ENCODE results near the gene USF1.

USF1 gene

DNA sequence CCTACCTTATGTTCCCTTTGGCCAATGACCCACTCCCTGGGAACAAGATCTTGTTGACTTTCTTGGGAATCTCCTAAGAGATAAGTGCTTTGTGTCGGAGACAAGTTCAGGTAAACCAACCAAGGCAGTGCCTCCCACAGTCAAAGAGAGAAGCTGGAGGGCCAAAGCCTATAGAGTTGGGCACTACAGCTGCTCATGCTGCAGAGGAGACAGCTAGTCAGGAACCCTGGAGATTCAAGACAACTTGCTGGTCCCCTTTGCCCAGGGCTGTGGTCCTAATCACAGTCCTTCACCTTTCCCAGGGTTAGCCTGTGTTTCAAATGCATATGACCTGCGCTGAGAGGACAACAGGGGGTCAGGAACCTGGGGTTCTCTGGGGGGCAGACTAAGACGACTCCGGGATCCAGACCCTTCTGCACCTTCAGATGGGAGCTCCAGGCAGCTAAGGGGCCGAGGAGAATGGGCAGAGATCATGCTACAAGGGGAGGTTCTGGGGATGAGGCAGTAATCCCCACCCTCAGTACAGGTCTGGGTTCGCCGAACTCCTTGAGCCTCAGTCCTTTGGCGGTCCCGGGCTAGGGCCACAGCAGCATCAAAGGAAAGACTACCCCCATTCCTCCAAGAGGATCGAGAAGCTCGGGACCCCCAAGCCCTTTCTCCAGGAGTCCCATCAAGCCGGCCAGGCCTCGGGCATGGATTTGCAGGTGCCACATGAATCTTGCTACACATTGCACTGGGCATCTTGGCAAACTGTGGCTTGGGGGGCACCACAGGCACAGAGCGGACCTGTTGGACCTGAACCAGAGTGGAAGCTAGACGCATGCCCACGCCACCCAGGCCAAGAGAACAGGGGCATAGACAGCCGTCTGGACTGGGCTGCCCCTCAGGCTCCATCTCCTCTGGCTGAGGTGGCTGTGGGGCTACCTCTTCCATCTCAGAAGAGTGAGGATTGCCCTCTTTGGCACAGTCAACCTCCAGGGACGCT is 2.0 kb upstream of the USF1 start:
- no peak for DNase-seq (ENCODE audit: low read depth)
- TF ChIP-seq, protein P1, sequence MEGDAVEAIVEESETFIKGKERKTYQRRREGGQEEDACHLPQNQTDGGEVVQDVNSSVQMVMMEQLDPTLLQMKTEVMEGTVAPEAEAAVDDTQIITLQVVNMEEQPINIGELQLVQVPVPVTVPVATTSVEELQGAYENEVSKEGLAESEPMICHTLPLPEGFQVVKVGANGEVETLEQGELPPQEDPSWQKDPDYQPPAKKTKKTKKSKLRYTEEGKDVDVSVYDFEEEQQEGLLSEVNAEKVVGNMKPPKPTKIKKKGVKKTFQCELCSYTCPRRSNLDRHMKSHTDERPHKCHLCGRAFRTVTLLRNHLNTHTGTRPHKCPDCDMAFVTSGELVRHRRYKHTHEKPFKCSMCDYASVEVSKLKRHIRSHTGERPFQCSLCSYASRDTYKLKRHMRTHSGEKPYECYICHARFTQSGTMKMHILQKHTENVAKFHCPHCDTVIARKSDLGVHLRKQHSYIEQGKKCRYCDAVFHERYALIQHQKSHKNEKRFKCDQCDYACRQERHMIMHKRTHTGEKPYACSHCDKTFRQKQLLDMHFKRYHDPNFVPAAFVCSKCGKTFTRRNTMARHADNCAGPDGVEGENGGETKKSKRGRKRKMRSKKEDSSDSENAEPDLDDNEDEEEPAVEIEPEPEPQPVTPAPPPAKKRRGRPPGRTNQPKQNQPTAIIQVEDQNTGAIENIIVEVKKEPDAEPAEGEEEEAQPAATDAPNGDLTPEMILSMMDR (IDR thresholded peaks at IDR 0.05; ENCODE audit: low read length, missing control alignments) = no peak
- no peak overlapping the region for H3K4me3 ChIP-seq (replicated peaks; ENCODE audit: low read depth, low read length)

DNA sequence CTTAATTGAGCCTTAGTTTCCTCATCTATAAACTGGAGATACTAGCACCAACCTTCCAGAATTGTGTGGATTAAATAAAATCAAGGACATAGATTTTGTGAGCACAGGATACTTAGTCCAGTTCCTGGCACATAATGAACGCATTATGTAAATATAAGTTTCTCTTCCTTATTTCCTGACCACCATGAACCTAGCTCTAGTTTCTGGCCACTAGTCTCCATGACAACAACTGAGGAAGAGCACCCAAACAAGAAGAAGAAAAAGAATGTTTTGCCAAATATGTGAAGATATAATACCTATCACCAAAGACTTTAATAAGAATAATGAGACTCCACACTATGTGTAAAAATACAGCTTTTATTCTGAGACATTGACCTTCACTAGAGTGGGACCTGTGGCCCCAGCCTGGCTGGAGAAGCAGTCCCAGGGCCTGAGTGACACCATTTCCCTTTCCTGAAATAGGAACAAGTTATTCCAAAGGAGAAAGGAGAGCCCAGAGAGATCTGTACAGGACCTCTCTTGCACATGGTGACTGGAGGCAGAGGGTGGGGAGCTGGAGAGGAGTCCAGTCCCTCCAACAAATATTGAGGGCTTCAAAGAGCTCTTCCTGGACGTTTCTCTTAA is 940 bp upstream of the USF1 start:
- H3K4me3 ChIP-seq (replicated peaks; ENCODE audit: low read depth, low read length) = peak overlapping the region; percentile 95
- TF ChIP-seq, protein P1 (IDR thresholded peaks at IDR 0.05; ENCODE audit: low read length, missing control alignments) = no peak
- DNase-seq (ENCODE audit: low read depth) = no peak

DNA sequence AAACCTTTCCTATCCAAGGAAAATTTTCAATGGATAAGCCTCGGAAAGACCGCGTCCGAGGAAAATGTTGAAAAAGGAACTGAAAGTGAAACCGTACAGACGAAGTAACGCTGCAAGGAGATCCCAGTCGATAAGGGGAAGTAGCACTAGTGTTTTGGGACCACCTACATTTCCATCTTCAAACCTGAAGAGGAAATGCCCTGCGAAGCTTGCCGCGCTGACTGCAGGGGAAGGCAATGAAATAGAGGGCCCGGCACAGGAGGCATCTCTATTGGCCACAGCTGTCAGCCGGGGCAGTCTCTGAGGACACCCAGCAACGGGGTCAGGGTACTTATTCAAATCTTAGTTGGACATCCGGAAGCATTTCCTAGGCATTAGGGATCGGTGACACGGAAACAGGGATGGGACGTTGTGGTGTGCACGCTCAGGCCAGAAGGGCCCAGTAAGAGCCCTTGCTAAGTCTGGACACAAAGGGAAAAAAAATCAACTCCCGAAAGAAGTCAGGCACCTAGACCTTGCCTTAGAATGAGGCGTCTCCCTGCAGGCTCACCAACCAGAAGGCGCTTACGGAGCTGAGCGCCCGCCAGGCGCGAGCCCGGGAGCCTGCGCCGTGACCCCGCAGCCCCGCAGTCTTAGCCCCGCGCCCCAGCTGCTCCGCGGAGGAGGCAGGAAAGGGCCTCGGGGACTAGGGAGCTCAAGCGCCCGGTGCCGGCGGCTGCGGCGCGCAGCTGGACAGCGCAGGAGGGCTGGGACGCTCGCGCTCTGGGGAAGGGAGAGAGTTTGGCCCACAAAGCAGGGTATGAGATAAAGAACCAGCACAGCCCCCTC is 655 bp downstream of the USF1 start:
- H3K4me3 ChIP-seq (replicated peaks; ENCODE audit: low read depth, low read length) = peak overlapping the region; percentile 95
- peak; percentile 66 for DNase-seq (ENCODE audit: low read depth)
- TF ChIP-seq, protein P1 (IDR thresholded peaks at IDR 0.05; ENCODE audit: low read length, missing control alignments) = no peak

DNA sequence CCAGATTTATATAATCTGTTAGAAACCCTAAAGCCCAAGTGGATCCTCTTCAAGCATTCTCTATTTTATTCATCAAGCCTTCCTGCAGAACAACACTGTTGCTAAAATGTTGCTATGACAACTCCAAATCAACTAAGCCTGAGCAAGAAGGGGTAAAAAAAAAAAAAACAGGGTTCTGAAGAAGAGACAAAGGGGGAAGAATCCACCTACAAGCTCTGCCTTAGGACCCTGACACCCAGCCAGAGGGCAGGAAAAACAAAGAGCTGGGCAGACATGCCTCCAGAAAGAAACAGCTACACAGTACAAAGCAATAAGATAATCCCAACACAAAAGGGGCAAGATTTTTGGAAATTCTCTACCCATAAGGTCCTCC is 1.3 kb downstream of the USF1 start:
- TF ChIP-seq, protein P1 (IDR thresholded peaks at IDR 0.05; ENCODE audit: low read length, missing control alignments) = no peak
- peak; percentile 26 for DNase-seq (ENCODE audit: low read depth)
- H3K4me3 ChIP-seq (replicated peaks; ENCODE audit: low read depth, low read length) = peak overlapping the region; percentile 95

DNA sequence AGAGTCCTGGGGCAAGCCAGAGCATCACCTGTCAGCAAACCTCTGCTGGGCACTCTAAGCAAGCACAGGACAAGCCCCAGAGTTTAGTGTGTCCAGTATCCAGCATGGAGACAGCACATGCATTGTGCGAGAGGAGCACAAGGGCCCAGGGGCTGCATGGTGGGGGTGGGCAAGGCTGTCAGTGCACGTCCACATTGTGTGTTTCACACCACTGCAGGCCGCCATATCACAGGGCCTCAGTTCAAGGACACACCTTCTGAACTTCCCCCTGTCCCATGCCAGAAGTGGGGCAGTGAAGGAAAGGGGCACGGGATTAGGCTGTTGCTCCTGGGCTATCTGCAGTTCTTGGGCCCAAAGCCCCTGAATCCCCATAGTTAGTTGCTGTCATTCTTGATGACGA is 6.2 kb downstream of the USF1 start:
- DNase-seq (ENCODE audit: low read depth) = no peak
- H3K4me3 ChIP-seq (replicated peaks; ENCODE audit: low read depth, low read length) = no peak overlapping the region
- TF ChIP-seq, protein P1 (IDR thresholded peaks at IDR 0.05; ENCODE audit: low read length, missing control alignments) = no peak

DNA sequence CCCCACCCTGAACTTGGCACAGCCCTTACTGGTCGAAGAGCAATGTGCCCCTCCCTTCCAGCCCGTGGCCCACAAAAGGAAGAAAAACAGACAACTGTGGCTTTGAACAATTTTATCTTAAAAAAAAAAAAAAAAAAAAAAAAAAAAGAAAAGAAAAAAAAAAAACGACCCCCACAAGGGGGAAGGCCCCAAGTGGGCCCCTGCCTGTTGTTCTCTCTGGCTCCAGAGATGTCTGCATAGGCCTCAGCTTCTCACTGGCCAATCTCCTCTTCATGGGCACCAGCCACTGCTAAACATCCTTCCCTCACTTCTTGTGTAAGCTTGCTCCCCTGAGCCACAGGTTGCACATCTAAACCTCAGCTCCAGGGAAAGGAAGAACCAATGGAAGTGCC is 6.6 kb downstream of the USF1 start:
- no peak overlapping the region for H3K4me3 ChIP-seq (replicated peaks; ENCODE audit: low read depth, low read length)
- no peak for DNase-seq (ENCODE audit: low read depth)
- TF ChIP-seq, protein P1 (IDR thresholded peaks at IDR 0.05; ENCODE audit: low read length, missing control alignments) = no peak
